ENCODE measurements around the gene TJP3. TPM values are rescaled to one million over a fixed set of nuclear protein-coding genes. Genes with fewer than 3 reads are reported as not detected.

TJP3 gene
- total RNA-seq, 1 donor = not detected

DNA sequence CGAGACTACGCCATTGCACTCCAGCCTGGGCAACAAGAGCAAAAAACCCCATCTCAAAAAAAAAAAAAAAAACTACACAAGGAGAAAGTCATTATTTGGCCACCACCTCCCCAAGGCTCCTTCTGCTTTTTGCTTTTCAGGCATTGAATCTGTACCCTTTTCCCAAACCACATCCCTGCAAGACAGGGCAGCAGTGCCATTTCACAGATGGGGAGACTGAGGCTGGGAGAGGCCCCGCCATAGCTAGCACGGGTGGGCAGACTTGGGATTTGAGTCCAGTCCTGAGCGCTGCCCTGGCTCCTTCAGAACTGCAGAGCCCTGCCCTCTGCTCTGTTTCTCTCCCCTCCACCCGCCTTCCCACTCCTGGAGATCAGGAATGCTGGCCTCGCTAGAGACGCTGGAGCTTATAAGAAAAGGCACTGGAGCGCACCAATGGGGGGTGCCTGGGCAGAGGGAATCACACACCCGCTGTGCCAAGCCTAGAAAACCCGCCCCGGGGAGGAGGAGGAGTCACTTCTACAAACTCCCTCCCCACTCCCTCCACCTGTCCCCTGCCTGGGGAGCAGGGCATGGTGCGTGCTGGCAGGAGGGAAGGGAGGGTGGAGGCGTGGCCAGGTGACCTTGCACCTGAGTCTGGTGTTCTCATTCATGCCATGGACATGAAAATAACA, 17.6 kb downstream of the TJP3 start:
- TF ChIP-seq CTCF (IDR thresholded peaks at IDR 0.05; ENCODE audit: insufficient read depth, low read length) = no peak
- no peak overlapping the region for H3K4me3 ChIP-seq (ENCODE audit: low read depth, low read length)
- DNase-seq (ENCODE audit: low read depth) = no peak

DNA sequence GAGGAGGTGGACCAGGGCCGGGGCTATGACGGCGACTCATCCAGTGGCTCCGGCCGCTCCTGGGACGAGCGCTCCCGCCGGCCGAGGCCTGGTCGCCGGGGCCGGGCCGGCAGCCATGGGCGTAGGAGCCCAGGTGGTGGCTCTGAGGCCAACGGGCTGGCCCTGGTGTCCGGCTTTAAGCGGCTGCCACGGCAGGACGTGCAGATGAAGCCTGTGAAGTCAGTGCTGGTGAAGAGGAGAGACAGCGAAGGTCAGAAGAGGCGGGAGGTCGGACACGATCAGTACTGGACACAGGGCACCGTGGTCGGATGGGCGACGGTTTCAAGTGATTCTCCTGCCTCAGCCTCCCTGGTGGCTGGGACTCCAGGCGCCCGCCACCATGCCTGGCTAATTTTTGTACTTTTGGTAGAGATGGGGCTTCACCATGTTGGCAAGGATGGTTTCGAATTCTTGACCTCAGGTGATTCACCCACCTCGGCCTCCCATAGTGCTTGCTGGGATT, 22.3 kb downstream of the TJP3 start:
- no peak overlapping the region for H3K4me3 ChIP-seq (ENCODE audit: low read depth, low read length)
- TF ChIP-seq CTCF (IDR thresholded peaks at IDR 0.05; ENCODE audit: insufficient read depth, low read length) = no peak
- no peak for DNase-seq (ENCODE audit: low read depth)

- TF ChIP-seq CTCF (IDR thresholded peaks at IDR 0.05; ENCODE audit: insufficient read depth, low read length) = no peak
- H3K4me3 ChIP-seq (ENCODE audit: low read depth, low read length) = no peak overlapping the region
- no peak for DNase-seq (ENCODE audit: low read depth)
These were observed 23.9 kb downstream of the TJP3 start for GRCh38 chr19:3732108-3732507.

- no peak for TF ChIP-seq CTCF (IDR thresholded peaks at IDR 0.05; ENCODE audit: insufficient read depth, low read length)
- H3K4me3 ChIP-seq (ENCODE audit: low read depth, low read length) = no peak overlapping the region
- DNase-seq (ENCODE audit: low read depth) = no peak
These were observed 25.5 kb downstream of the TJP3 start for GRCh38 chr19:3733549-3734309.

GRCh38 chr19:3734310-3734600, 26.1 kb downstream of the TJP3 start:
- H3K4me3 ChIP-seq (ENCODE audit: low read depth, low read length) = no peak overlapping the region
- DNase-seq (ENCODE audit: low read depth) = no peak
- no peak for TF ChIP-seq CTCF (IDR thresholded peaks at IDR 0.05; ENCODE audit: insufficient read depth, low read length)

DNA sequence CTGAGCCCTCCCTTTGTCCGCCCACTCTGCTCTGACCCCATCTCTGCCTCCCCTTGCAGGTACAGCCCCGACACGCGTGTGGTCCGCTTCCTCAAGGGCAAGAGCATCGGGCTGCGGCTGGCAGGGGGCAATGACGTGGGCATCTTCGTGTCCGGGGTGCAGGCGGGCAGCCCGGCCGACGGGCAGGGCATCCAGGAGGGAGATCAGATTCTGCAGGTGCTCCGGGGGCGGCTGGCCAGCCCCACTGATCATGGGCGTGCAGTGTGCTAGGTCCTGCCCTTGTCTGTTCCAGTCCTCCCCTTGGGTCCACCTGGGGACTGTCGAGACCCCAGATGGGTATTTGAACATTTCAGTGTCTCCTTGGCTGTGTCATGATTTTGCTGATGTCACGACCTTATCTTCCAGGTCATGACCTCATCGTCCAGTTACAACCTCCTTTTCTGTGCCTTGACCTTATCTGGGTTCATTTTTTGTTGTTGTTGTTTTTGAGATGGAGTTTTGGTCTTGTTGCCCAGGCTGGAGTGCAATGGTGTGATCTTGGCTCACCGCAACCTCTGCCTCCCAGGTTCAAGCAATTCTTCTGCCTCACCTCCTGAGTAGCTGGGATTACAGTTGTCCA, 28.0 kb downstream of the TJP3 start:
- TF ChIP-seq CTCF (IDR thresholded peaks at IDR 0.05; ENCODE audit: insufficient read depth, low read length) = no peak
- no peak overlapping the region for H3K4me3 ChIP-seq (ENCODE audit: low read depth, low read length)
- no peak for DNase-seq (ENCODE audit: low read depth)
